Thoracic aorta (tissue), 2 donors: ENCODE data around the gene PCDH10. TPM values are rescaled to one million over a fixed set of nuclear protein-coding genes. Genes with fewer than 3 reads are reported as not detected.

ENCODE experiments used
- ATAC-seq: fragments of 150-250 bp; one replicate; pipeline ENCODE4 v1.8.0; 2017; ENCODE audit warnings: low read depth; ENCODE audit not compliant: insufficient number of reproducible peaks, low FRiP score
- DNase-seq: peaks from one replicate; pipeline ENCODE4 v3.0.0-alpha.2; 2020; ENCODE audit warnings: low spot score
- H3K27ac ChIP-seq, 2 donors: fragments of 200-600 bp; sonication (generic); 1 replicate in 1 of 2; 2 replicates in 1 of 2; pipeline ENCODE4 v1.5.1; 2016; ENCODE audit warnings: mild to moderate bottlenecking in 2 of 2, moderate library complexity in 2 of 2
- H3K27me3 ChIP-seq: fragments of 200-600 bp; sonication (generic); replicated peaks from 2 replicates; pipeline ENCODE4 v1.6.0; 2016; ENCODE audit warnings: mild to moderate bottlenecking; ENCODE audit not compliant: insufficient read depth
- H3K36me3 ChIP-seq: fragments of 200-600 bp; sonication (generic); one replicate; pipeline ENCODE4 v1.5.1; 2016
- H3K4me1 ChIP-seq, 2 donors: fragments of 200-600 bp; sonication (generic); 1 replicate in 1 of 2; 2 replicates in 1 of 2; pipeline versions ENCODE4 v1.5.1 to v1.6.0; 2016; ENCODE audit warnings: low read depth in 2 of 2, mild to moderate bottlenecking in 1 of 2; ENCODE audit not compliant: control insufficient read depth in 1 of 2
- H3K4me3 ChIP-seq: fragments of 200-600 bp; sonication (generic); 2 replicates; pipeline ENCODE4 v1.5.1; 2016; ENCODE audit warnings: mild to moderate bottlenecking
- H3K9me3 ChIP-seq: fragments of 200-600 bp; sonication (generic); 2 replicates; pipeline ENCODE4 v1.5.1; 2016
- total RNA-seq, 2 donors: library from RNA; depleted of rRNA; stranded (reverse); fragments of >200 nt; gene quantifications; one replicate each; pipeline versions ENCODE4 v1.1.0 to v1.2.3, GENCODE V29; 2016
- TF ChIP-seq, protein P1 (sequence below): fragments of 200-600 bp; sonication (generic); IDR thresholded peaks from one replicate; pipeline ENCODE4 v1.5.1; 2019; ENCODE audit warnings: antibody characterized with exemption

PCDH10 gene
- total RNA-seq, 2 donors from 2014 or later = 51.4 to 70.8 TPM

DNA sequence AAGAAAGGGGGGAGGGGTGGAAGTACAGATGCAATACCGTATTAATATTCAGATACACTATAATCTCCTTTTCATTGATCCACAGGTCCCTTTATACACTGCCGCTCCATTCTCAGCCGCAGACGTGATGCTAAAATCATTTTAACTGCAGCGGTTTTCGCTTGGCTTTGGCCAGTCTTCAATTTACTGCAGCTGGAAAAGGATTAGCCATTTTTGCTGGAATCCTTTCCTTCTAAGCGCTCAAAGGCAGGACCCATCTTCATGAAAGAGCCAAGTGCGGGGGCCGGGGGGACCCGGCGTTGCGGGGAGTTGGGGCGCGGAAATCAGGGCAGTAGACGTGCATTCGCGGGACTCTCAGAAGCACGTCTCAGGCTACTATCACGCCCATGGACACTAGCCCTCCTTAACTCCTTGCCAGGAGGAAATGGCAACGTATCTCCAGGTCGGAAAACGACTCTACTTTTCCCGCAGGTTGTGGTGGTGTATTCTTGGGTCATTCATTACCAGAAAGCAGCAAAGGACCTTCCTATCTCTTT, 1.7 kb upstream of the PCDH10 start:
- Histone ChIP-seq H3K4me3 (peak overlapping the region; percentile 80), H3K4me1 (peaks cover 0 to 3% of the 10 kb centered on the region in 2 donors), H3K36me3 (no peaks in the 10 kb centered on the region), H3K27me3 (no peaks in the 10 kb centered on the region), H3K9me3 (no peaks in the 10 kb centered on the region), H3K27ac (peak overlapping the region; percentile 66 to 76)
- ATAC-seq (no peak), DNase-seq (no peak)
- TF ChIP-seq, protein P1, sequence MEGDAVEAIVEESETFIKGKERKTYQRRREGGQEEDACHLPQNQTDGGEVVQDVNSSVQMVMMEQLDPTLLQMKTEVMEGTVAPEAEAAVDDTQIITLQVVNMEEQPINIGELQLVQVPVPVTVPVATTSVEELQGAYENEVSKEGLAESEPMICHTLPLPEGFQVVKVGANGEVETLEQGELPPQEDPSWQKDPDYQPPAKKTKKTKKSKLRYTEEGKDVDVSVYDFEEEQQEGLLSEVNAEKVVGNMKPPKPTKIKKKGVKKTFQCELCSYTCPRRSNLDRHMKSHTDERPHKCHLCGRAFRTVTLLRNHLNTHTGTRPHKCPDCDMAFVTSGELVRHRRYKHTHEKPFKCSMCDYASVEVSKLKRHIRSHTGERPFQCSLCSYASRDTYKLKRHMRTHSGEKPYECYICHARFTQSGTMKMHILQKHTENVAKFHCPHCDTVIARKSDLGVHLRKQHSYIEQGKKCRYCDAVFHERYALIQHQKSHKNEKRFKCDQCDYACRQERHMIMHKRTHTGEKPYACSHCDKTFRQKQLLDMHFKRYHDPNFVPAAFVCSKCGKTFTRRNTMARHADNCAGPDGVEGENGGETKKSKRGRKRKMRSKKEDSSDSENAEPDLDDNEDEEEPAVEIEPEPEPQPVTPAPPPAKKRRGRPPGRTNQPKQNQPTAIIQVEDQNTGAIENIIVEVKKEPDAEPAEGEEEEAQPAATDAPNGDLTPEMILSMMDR = no peak

GRCh38 chr4:133147921-133148689, 989 bp upstream of the PCDH10 start:
- H3K9me3 ChIP-seq = no peaks in the 10 kb centered on the region
- peak overlapping the region; percentile 80 for H3K4me3 ChIP-seq
- ATAC-seq (no peak), DNase-seq (no peak)
- H3K27ac ChIP-seq = peak overlapping the region; percentile 66 to 76
- peaks cover 0 to 3% of the 10 kb centered on the region in 2 donors for H3K4me1 ChIP-seq
- H3K27me3 ChIP-seq = no peaks in the 10 kb centered on the region
- TF ChIP-seq, protein P1 = peak; percentile 37
- no peaks in the 10 kb centered on the region for H3K36me3 ChIP-seq

GRCh38 chr4:133149364-133149695, 236 bp downstream of the PCDH10 start:
- TF ChIP-seq, protein P1 = no peak
- Histone ChIP-seq H3K4me3 (peak overlapping the region; percentile 80), H3K27ac (peak overlapping the region; percentile 80 to 86), H3K4me1 (peaks cover 0 to 12% of the 10 kb centered on the region in 2 donors), H3K27me3 (no peaks in the 10 kb centered on the region), H3K9me3 (no peaks in the 10 kb centered on the region), H3K36me3 (no peaks in the 10 kb centered on the region)
- no peak for ATAC-seq
- no peak for DNase-seq

GRCh38 chr4:133149932-133150471, 908 bp downstream of the PCDH10 start:
- Histone ChIP-seq H3K36me3 (no peaks in the 10 kb centered on the region), H3K27me3 (no peaks in the 10 kb centered on the region), H3K4me1 (peaks cover 0 to 12% of the 10 kb centered on the region in 2 donors), H3K27ac (peak overlapping the region; percentile 80 to 86), H3K4me3 (peak overlapping the region; percentile 80), H3K9me3 (no peaks in the 10 kb centered on the region)
- no peak for ATAC-seq
- TF ChIP-seq, protein P1 = no peak
- no peak for DNase-seq

DNA sequence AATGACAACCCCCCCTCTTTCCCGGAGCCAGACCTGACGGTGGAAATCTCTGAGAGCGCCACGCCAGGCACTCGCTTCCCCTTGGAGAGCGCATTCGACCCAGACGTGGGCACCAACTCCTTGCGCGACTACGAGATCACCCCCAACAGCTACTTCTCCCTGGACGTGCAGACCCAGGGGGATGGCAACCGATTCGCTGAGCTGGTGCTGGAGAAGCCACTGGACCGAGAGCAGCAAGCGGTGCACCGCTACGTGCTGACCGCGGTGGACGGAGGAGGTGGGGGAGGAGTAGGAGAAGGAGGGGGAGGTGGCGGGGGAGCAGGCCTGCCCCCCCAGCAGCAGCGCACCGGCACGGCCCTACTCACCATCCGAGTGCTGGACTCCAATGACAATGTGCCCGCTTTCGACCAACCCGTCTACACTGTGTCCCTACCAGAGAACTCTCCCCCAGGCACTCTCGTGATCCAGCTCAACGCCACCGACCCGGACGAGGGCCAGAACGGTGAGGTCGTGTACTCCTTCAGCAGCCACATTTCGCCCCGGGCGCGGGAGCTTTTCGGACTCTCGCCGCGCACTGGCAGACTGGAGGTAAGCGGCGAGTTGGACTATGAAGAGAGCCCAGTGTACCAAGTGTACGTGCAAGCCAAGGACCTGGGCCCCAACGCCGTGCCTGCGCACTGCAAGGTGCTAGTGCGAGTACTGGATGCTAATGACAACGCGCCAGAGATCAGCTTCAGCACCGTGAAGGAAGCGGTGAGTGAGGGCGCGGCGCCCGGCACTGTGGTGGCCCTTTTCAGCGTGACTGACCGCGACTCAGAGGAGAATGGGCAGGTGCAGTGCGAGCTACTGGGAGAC, 1.6 kb downstream of the PCDH10 start:
- ATAC-seq (no peak), DNase-seq (no peak)
- peaks cover 0 to 12% of the 10 kb centered on the region in 2 donors for H3K4me1 ChIP-seq

More for the DNA sequence above, 1.6 kb downstream of the PCDH10 start:
- Histone ChIP-seq H3K27me3 (no peaks in the 10 kb centered on the region), H3K27ac (peak overlapping the region; percentile 80 to 86), H3K4me3 (peak overlapping the region; percentile 80), H3K36me3 (no peaks in the 10 kb centered on the region), H3K9me3 (no peaks in the 10 kb centered on the region)
- TF ChIP-seq, protein P1 = no peak
